ENCODE data around the gene IL4I1. TPM values are rescaled to one million over a fixed set of nuclear protein-coding genes. Genes with fewer than 3 reads are reported as not detected.

IL4I1 gene
- total RNA-seq, 1 donor from 2014 or later = 0.90 TPM

GRCh38 chr19:49907745-49908446 lies 11.2 kb upstream of the IL4I1 start:
- Mint-ChIP-seq H3K4me3 (ENCODE audit: unreplicated experiment) (peak overlapping the region; percentile 37), H3K27me3 (ENCODE audit: unreplicated experiment) (peaks cover 13% of the 10 kb centered on the region), H3K36me3 (ENCODE audit: low read depth, unreplicated experiment) (peaks cover 25% of the 10 kb centered on the region), H3K9me3 (ENCODE audit: unreplicated experiment) (no peaks in the 10 kb centered on the region), H3K4me1 (ENCODE audit: unreplicated experiment) (peaks cover 16% of the 10 kb centered on the region), H3K27ac (ENCODE audit: unreplicated experiment) (no peak overlapping the region)
- TF ChIP-seq, protein P1, sequence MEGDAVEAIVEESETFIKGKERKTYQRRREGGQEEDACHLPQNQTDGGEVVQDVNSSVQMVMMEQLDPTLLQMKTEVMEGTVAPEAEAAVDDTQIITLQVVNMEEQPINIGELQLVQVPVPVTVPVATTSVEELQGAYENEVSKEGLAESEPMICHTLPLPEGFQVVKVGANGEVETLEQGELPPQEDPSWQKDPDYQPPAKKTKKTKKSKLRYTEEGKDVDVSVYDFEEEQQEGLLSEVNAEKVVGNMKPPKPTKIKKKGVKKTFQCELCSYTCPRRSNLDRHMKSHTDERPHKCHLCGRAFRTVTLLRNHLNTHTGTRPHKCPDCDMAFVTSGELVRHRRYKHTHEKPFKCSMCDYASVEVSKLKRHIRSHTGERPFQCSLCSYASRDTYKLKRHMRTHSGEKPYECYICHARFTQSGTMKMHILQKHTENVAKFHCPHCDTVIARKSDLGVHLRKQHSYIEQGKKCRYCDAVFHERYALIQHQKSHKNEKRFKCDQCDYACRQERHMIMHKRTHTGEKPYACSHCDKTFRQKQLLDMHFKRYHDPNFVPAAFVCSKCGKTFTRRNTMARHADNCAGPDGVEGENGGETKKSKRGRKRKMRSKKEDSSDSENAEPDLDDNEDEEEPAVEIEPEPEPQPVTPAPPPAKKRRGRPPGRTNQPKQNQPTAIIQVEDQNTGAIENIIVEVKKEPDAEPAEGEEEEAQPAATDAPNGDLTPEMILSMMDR (IDR thresholded peaks at IDR 0.05; ENCODE audit: unreplicated experiment) = no peak
- no peak for DNase-seq (ENCODE audit: low spot score)

- no peak for DNase-seq (ENCODE audit: low spot score)
- H3K36me3 Mint-ChIP-seq (ENCODE audit: low read depth, unreplicated experiment) = peaks cover 21% of the 10 kb centered on the region
- H3K27me3 Mint-ChIP-seq (ENCODE audit: unreplicated experiment) = peaks cover 13% of the 10 kb centered on the region
- H3K9me3 Mint-ChIP-seq (ENCODE audit: unreplicated experiment) = no peaks in the 10 kb centered on the region
- no peak overlapping the region for H3K27ac Mint-ChIP-seq (ENCODE audit: unreplicated experiment)
- TF ChIP-seq, protein P1 (IDR thresholded peaks at IDR 0.05; ENCODE audit: unreplicated experiment) = no peak
- H3K4me3 Mint-ChIP-seq (ENCODE audit: unreplicated experiment) = no peak overlapping the region
- peaks cover 16% of the 10 kb centered on the region for H3K4me1 Mint-ChIP-seq (ENCODE audit: unreplicated experiment)
These were observed 10.3 kb upstream of the IL4I1 start for GRCh38 chr19:49906879-49907564.

GRCh38 chr19:49904136-49904535 lies 7.4 kb upstream of the IL4I1 start:
- H3K4me1 Mint-ChIP-seq (ENCODE audit: unreplicated experiment) = no peaks in the 10 kb centered on the region
- H3K9me3 Mint-ChIP-seq (ENCODE audit: unreplicated experiment) = no peaks in the 10 kb centered on the region
- TF ChIP-seq, protein P1 (IDR thresholded peaks at IDR 0.05; ENCODE audit: unreplicated experiment) = no peak
- H3K36me3 Mint-ChIP-seq (ENCODE audit: low read depth, unreplicated experiment) = peaks cover 16% of the 10 kb centered on the region
- H3K4me3 Mint-ChIP-seq (ENCODE audit: unreplicated experiment) = no peak overlapping the region
- no peak for DNase-seq (ENCODE audit: low spot score)
- H3K27me3 Mint-ChIP-seq (ENCODE audit: unreplicated experiment) = peaks cover 12% of the 10 kb centered on the region
- no peak overlapping the region for H3K27ac Mint-ChIP-seq (ENCODE audit: unreplicated experiment)

DNA sequence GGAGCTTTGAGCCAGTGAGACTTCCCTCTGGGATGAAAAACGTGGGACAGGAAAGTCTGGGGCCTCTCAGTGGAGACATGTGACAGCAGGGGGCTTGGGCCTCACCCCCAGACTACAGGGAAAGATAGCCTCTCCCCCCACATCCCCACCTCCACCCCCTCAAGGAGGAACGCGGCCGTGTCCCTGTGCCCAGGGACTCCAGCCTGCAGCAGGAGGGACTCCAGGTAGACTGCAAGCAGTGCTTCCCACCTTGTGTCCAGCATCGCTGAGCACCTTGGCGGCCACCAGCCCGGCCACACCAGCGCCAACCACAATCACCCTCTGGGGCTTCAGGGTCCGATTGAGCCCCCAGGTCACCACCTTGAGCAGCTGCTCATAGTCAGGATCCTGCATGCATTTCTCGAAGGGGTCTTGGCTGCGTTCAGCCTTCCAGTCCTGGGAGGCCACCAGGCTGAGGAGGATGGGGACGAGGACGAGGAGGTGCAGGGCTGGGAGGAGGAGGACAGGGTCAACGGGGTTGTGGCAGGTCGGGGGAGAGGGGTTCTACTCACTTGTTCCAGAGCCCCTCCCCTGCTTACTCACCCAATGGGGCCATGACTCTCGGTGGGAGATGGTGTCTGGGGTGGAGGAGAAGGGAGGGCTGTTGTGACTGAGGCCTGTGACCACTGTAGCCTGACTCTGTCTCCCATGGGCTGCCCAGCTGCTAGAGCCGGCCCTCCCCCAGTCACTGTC lies 955 bp downstream of the IL4I1 start:
- TF ChIP-seq, protein P1 (IDR thresholded peaks at IDR 0.05; ENCODE audit: unreplicated experiment) = no peak
- H3K27ac Mint-ChIP-seq (ENCODE audit: unreplicated experiment) = no peak overlapping the region

More for the DNA sequence above, 955 bp downstream of the IL4I1 start:
- Mint-ChIP-seq H3K4me1 (ENCODE audit: unreplicated experiment) (peaks cover 18% of the 10 kb centered on the region), H3K27me3 (ENCODE audit: unreplicated experiment) (peaks cover 17% of the 10 kb centered on the region), H3K9me3 (ENCODE audit: unreplicated experiment) (no peaks in the 10 kb centered on the region), H3K4me3 (ENCODE audit: unreplicated experiment) (no peak overlapping the region), H3K36me3 (ENCODE audit: low read depth, unreplicated experiment) (peaks cover 11% of the 10 kb centered on the region)
- no peak for DNase-seq (ENCODE audit: low spot score)

Data from endothelial cell (in vitro differentiated cells).